Measurements from ENCODE around the gene CACNA2D4.

The CACNA2D4 gene

DNA sequence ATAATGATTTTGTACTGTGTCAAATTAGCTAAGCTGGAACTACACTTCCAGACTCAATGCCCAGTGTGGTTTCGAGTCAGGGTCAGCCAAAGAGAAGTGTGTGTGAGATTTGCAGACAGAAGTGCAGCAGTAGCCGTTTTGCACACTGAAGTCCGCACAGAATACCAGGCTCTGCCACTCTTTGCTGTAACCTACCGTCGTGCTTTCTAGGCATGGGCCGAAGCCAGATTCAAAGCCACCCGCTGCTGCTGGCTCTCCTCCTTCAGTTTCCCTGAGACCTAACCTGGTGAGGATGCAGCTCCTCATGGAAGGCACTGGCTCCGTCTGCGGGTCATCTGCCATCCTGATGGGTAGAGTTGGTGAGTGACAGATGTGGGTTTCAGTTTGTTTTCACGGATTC is 49.3 kb downstream of the CACNA2D4 start:
- no peak for DNase-seq (ENCODE audit: low spot score)

DNA sequence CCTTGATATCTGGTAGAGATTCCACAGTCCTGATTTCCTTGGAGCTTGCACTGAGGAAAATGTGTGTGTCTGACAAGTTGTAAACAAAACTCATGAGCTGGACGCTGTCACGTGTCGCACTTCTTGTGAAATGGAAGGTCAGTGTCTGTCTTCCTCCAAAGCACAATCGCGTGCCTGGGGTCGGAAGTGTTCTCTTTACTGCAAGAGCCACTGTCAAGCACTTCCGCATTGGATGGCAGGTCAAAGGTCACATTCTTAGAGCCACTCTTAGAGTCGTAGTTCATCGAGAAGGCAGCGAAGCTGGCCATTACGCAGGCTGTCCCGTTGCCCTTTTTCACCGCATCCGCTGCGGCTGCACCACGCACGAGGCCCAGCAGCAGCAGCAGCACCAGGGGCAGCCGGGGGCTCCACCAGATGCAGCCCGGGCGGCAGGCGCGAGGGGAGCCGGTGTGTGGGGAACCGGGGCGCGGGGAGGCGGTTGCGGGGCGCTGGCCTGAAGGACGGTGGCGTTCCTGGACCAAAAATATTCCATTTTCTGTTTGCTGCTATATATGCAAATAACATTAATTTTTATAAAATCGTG is 53.1 kb downstream of the CACNA2D4 start:
- DNase-seq (ENCODE audit: low spot score) = no peak

DNA sequence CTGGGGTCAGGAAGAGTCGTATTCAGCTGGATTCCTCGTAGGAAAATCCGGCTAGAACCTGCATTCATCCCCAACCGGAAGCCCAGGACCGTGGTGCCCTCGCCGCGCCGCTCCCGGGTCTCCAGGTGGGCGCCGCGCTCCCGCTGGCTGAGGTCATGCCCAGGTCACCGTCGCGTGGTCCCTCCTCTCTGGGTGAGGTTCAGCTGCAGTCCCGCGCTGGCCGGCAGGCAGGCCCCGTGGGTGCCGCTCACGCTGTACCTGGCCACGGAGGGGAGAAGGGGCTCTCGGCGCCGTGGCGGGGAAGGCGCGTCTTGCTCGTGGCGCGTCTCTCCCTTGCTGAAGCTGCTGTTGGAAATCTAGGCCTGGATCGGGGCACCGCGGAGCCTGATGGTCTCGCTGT is 53.6 kb downstream of the CACNA2D4 start:
- no peak for DNase-seq (ENCODE audit: low spot score)

DNA sequence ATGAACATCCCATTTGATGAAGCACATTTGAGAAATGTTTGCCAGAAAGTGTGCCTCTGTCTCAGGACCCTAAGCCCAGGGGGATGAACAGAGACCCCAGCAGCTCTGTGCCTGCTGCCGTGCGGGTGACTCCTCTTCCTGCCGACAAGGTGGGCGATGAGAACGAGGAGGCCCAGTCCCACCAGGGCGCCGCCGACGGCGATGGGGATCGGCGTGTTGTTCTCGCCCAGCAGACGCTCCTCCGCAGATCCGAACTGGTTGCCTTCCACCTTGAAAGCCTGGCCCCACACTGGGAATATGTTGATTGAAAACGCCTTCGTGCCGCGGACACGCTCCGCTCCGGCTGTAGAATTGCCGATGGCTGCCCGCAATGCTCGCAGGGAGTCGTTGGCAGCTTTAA is 54.0 kb downstream of the CACNA2D4 start:
- no peak for DNase-seq (ENCODE audit: low spot score)

DNA sequence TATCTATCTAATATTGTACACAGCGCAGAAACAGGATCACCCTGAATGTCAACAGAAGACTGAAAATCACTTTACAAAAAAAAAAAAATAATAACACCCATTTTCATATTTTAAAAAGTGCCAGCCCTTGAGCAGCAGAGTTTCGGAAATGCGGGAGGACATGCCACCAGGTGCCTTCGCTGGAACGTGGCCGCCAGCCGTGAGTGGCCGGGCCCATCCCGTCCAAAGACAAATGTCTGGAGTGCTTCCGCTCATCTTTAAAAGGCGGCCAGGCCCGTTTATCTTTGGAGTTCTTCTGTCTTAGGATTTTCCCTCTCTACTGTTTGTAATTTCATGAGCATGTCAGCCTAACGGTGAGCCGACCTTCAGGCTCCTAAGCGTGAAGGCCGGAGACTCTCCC is 54.6 kb downstream of the CACNA2D4 start:
- no peak for DNase-seq (ENCODE audit: low spot score)

DNA sequence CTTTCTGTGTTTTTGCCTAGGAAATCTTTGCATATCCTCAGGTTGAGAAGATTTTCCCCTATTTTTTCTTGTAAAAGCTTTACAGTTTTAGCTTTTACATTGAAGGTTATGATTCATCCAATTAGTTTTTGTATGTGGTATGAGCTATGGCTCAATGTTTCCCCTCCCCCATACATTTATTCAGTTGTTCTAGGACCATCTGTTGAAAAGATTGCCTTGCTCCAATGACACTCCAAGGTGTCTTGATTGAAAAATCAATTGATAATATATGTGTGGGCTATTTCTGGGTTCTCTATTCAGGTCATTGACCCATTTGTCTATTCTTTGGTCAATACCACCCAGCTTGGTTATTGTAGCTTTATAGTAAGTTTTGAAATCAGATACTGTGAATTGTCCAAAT is 55.5 kb downstream of the CACNA2D4 start:
- DNase-seq (ENCODE audit: low spot score) = no peak

DNA sequence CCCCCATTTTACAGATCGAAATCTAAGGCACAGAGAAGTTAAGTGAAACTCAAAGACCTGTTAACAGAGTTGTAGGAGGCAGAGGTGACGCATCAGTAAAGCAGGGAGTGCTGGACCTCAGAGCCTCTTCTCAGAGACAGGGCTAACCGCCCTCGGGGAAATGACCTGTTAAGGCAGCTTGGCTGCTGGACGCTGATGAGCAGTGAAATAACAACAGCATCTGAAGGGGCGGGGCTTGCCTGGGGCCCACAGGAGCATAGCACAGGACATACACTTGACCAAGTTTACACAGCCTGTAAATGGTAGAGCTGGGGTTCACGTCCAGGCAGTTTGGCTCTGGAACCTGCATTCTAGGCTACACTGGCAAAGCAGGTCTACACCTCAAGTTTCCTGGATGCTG is 58.8 kb downstream of the CACNA2D4 start:
- no peak for DNase-seq (ENCODE audit: low spot score)

DNA sequence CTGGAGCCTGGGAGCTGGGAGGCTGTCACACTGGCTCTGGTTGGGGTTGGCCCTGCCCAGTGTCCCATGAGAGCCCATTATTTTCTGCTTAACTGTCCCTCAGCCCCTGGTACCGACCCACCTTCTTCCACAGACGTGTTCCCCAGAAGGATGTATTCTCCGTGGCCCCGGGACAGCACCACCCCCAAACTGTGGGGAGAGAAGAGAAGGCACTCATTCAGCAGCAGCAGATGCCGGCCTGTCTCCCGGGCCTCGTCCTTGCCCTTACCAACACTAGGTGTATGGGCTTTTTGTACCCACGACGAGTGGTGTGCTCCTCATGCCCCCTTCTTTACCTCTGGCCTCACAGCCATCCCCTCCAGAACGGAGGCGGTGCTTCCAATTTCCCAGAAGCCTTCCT is 60.0 kb downstream of the CACNA2D4 start:
- no peak for DNase-seq (ENCODE audit: low spot score)

DNA sequence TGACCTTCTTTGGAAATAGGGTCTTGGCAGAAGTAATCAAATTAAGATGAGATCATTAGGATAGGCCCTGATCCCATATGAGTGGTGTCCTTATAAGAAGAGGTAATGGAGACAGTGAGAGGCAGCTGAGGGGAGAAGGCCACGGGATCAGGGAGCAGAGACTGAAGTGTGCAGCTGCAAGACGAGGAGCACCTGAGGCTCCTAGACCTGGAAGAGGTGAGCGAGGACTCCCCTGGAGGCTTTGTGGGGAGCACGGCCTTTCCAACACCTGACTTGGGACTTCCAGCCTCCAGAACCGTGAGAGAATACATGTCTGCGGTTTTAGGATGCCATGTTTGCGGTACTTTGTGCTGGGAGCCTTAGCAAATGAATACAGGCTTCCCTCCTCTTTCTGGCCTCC is 60.6 kb downstream of the CACNA2D4 start:
- no peak for DNase-seq (ENCODE audit: low spot score)

DNA sequence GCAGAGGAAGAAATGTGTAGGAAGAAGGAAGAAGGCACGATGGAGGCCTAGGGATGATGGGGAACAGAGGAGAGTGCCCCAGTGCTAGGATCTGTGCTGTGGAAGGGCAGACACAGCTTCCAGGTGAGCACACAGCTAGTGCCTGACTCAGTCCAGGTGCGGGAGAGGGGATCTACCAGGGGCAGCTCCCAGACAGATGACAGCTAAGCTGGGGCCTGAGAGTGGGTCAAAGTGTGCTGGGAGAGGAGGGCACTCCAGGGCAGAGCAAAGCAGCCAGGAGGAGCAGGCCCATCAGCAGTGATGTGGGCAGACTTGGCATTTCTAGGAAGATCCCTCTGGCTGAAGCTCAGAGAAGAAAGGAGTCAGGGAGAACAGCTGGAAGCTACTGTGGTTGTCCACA is 61.4 kb downstream of the CACNA2D4 start:
- no peak for DNase-seq (ENCODE audit: low spot score)

DNA sequence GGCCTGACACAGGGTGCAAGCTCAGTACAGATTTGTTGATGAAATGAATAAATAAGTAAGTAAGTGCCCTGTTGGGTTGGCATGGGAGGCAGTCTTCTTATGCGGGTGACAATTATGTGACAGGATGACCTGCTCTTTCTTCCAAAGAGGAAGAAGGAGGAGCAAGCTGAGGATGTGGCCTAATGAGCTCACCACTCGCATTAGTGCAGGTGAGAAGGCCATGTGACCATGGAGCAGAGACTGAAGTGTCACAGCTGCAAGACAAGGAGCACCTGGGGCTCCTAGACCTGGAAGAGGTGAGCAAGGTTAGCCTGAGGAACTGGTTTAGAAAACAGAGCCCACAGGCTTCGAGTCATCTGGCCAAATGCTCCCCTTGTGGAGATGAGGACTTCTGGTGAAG is 63.2 kb downstream of the CACNA2D4 start:
- DNase-seq (ENCODE audit: low spot score) = no peak

DNA sequence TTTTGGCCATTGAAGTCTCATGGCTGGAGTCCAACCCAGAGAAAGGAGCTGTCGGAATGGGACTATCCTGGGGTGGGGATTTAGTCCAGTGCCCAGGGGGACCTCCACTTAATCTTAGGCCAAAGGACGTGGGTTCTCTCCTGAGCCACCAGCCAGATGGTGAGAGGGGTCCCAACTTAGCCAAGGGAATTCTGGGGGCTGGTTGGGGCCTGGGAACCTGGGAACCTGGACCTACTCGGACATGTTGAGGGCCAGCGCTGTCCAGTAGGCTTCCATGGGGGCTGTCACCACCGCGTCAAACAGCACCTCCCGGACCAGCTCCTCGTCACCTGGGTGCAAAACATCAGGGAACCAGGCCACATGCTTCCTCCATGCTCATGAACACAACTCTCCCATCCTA is 64.7 kb downstream of the CACNA2D4 start:
- DNase-seq (ENCODE audit: low spot score) = no peak

DNA sequence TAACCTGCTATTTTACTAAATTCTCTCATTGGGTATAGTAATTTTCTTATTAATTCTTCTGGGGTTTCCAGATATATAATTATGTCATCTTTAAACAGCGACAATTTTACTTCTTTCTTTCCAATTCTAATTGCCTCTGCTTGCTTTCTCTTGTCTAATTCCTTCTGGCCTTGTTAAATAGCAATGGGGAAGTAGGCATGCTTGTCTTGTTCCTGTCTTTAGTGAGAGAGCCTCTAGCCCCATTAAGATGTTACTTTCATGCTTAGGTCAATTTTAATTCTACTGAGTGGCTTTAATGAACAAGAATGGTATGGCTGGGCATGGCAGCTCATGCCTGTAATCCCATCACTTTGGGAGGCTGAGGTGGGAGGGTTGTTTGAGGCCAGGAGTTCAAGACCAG is 66.4 kb downstream of the CACNA2D4 start:
- DNase-seq (ENCODE audit: low spot score) = no peak

DNA sequence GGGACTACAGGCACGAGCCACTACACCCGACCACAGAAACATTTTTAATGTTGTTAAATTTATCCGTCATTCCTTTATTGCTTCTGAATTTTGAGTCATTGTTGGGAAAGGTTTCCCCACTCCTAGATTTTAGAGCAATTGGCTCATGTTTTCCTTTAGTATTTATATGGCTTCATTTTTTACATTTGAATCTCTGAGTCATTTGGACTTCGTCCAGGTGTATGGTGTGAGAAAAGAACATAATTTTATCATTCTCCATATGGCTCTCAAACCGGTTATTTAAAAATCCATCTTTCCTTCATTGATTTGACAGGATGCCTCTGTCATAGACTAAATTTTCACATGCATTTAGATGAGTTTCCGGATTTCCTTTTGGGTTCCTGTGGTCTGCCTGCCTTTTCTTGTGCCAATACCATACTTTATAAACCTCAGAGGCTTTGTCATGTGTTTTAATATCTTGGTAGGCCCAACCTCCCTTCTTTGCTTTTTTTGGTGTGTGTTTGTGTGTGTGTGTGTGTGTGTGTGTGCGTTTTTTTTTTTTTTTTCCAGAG is 67.2 kb downstream of the CACNA2D4 start:
- no peak for DNase-seq (ENCODE audit: low spot score)

DNA sequence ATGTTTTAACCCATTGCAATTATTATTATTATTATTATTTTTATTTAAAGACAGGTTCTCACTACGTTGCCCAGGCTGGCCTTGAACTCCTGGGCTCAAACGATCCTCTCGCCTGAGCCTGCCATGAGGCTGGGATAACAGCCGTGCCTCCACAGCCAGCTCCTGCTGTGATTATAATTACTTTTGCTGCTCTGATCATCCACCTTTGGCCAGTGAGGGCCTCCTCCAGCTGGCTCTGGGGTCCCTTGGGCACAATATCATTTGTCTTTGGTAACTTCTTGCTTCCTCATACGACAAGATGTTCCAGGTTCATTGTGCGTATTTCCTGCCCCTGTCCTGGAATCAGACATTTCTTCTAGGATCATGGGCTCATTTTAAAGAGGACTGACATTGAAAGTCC is 69.7 kb downstream of the CACNA2D4 start:
- no peak for DNase-seq (ENCODE audit: low spot score)

DNA sequence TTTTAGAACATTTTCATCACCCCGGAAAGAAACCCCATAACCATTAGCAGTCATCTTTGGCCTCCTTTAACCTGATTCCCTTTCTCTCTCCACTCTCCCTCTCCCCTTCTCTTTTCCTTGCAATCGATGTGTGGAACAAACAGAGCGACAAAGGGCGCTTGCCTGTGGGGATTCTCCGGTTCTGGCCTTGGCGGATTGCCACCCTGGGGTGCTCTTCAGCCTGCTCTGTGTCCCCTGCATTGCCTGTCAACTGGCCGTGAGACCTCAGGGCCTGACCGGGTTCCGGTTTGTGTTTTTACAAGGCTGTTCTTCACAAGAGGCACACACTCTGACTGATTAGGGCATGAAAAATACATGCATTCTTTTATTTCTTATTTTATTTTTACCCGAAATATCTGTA is 70.3 kb downstream of the CACNA2D4 start:
- no peak for DNase-seq (ENCODE audit: low spot score)

DNA sequence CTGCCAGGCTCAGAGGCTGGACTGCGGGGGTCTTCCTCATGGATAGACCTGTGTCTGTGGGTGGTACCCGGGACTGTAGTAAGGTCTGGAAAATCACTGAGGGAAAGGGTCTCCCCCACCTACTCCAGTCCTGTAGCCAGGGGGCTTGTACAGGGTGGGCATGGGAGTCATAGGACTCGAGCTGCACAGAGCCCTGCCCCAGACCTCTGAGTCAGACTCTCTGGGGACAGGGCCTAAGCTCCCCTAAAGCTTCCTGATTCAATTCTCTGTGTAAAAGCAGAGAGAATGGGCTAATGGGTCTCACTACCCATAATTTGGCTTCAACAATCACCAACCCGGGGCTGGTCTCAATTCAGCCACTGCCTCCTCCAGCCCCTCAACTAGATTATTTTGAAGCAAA is 71.0 kb downstream of the CACNA2D4 start:
- DNase-seq (ENCODE audit: low spot score) = no peak

DNA sequence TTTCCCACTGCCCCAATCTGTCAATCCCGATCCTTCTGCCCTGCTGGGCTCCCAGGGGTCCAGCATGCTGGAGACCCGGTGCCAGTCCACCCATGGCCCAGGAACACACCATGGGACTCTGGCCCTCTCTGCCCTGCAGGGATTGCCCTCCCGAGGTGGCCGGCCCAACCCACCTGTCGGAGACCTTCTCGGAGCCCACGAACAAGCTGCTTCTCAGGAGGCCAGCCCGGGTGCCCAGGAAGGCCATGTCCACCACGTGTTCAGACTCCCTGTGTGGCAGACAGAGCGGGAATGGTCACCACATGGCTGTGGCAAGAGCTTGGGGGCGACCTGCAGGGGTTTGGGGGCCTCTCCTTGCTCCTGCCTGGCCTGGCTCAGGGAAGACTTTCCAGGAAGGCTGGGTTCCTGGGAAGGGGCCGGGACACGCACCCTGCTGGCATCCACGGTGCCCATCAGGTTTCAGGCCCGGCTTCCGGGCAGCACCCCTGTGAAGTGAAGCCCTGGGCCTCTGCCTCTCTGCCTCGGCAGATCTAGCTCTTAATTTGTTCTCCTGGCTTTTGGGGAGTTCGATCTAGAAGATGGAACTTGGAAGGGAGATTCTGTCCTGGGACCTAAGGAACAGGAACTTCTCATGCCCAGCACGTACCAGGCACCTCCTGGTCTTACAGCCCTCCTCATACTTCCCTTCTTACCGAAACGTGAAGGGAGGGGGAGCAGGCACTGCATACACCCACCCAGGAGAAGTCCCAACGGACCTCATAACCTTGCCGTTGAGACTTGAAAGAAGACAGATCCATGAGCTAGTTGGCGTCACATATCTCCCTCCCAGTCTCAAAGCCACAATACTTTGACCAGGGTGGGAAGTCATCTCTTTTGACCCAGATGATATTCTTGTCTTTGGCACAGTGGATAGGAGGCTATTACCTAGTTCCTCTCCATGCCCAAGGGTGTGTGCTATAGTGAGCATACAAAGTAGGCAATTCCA is 71.7 kb downstream of the CACNA2D4 start:
- DNase-seq (ENCODE audit: low spot score) = no peak

DNA sequence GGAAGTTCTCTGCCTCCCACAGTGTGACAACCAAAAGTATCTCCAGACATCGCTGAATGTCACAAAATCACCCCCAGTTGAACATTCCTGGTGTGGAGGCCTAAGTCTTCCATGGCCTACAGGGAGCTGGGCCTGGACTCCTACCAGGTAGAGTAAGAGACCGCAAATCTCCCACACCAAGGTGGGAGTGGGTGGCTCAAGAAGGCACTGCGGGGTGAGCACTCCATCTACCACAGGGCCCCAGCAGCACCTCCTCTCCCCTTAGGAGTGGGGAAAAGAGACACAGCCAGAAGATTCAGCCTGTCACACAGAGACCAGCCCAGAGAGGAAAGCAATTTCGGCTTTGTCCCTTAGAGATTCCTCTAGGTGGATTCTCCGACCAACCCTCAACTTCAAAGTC is 72.6 kb downstream of the CACNA2D4 start:
- no peak for DNase-seq (ENCODE audit: low spot score)

DNA sequence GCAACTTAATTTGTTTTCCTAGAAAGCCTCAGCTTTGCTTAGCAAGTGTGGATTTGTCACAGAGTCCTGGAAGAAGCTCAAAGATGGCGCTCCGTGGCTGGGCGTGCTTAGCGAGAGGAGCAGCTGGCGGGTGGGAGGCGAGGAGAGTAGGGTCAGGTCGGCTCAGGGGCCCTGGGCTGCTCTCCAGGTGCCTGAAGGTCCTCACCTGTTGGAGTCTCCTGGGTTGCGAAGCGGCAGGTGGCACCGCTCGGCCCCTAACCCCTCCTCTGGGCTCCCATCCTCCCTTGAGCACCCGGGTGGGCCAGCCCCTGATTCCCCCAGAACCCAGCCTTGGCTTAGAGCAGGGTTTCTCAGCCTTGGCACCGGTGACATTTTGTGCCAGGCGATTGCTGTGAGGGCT is 73.0 kb downstream of the CACNA2D4 start:
- DNase-seq (ENCODE audit: low spot score) = no peak

DNA sequence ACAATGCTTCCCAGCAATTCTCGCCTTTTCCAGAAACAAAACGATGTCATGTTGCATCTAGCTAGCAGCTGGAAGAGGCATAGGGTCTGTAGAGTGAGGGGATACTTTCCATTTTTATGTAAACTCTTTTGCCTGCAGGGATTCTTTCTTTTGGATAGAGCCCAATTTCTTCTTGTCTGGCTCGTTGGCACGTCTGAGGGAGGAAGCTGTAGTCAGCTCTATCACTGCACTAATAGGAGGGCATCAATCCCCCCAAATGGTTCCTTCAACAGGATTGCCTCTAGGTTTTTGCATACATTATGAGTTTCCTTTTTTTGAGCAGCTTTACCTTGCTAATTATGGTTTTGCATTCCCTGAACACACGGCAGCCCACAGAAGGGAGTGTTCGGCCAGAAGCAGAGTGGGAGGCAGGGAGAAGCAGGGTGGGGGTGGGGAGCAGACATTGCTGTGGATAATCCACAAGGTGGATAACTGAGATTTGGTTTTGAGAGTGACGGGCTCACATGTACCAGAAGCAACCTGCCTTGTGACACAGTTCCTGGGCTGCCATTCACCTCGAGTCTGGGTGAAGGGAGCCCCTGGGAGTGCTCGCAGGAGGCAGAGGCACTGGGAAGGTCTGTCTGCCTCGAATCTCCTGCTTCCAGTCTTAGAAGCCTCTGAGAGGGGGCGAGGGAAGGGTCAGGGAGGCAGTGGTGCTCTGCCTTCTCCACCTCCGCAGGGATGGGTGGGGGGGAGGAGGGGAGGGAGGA is 73.6 kb downstream of the CACNA2D4 start:
- DNase-seq (ENCODE audit: low spot score) = no peak

DNA sequence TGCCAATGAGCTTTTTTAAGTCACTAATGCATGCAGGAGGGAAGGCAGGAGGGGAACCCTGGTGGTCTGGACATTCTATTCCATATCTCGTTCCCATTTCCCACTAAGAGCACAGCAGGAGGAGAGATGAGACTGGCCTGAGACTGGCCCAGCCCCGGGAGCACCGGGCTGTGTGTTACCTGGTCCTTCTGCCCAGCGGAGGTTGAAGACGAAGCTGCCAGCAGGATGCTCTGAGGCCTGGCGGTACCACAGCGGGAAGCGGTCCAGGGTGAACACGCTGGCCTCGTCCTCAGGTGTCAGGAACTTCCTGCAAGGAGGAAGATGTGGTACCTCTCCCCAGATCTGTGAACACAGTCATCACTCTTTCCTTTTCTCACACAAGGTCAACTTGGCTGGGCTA is 74.2 kb downstream of the CACNA2D4 start:
- DNase-seq (ENCODE audit: low spot score) = no peak

DNA sequence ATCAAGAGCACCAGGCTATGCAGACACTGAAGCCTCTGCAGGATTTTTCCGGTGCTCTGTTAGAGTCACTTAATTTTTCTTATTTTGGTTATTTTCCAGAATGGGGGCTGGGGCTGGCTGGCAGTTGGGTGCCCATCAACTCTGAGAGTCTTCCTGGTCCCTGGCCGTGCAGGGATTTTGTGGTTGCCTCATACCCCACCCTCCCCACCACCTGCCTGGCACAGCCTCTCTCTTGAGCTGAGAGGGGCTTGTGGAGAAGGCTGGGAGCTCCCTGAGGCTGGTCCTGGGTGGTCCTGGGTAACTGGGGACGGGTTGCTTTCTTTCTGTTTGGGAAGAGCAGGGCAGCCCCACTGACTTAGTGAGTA is 74.8 kb downstream of the CACNA2D4 start:
- no peak for DNase-seq (ENCODE audit: low spot score)
